ENCODE data around the gene TCF12. TPM values are rescaled to one million over a fixed set of nuclear protein-coding genes. Genes with fewer than 3 reads are reported as not detected.

The TCF12 gene
- total and polyA plus RNA-seq, 7 experiments from 2014 or later, result 51.3 to 99.4 (median 79.9) TPM

GRCh38 chr15:56943403-56943802 lies 25.0 kb downstream of the TCF12 start:
- intact Hi-C loops (cut with micrococcal nuclease), result loop anchor here in 1 of 2 donors (2.0 kb wide), 1 partner anchor 19 kb away; no protein-coding TSS in a partner anchor
- no peaks in the 10 kb centered on the region for H3K27me3 Mint-ChIP-seq
- H3K4me3 Mint-ChIP-seq, result no peak overlapping the region
- no peak for ATAC-seq
- no peaks in the 10 kb centered on the region for H3K27me3 ChIP-seq (ENCODE audit: control insufficient read depth in 2 of 2, insufficient read depth in 2 of 2, low read length in 2 of 2)
- peaks cover under 1 to 59% (median 57%) of the 10 kb centered on the region in 7 donors for H3K4me1 Mint-ChIP-seq
- no peak overlapping the region for H3K4me3 ChIP-seq (ENCODE audit: low read length)
- no peak overlapping the region for H3K27ac Mint-ChIP-seq
- H3K36me3 Mint-ChIP-seq, result peaks cover 9 to 40% (median 35%) of the 10 kb centered on the region in 5 donors
- POLR2A ChIA-PET, result no interaction called here
- CTCF ChIA-PET, result no interaction called here
- no peak for DNase-seq
- peaks cover 0 to 4% (median 0%) of the 10 kb centered on the region in 3 experiments for H3K9me3 ChIP-seq (ENCODE audit: control insufficient read depth in 2 of 3, low read length in 3 of 3)
- no peak overlapping the region for H3K27ac ChIP-seq (ENCODE audit: low read depth, low read length)
- peaks cover 0 to 4% of the 10 kb centered on the region in 2 donors for H3K4me1 ChIP-seq (ENCODE audit: control insufficient read depth in 2 of 2, insufficient read depth in 2 of 2, low read length in 2 of 2)
- H3K36me3 ChIP-seq (ENCODE audit: control insufficient read depth in 2 of 3, insufficient read depth in 3 of 3, low read length in 3 of 3), result no peaks in the 10 kb centered on the region
- H3K9me3 Mint-ChIP-seq, result peaks cover 0 to 31% (median 8%) of the 10 kb centered on the region in 11 donors

- Mint-ChIP-seq H3K9me3 (peaks cover 0 to 31% (median 8%) of the 10 kb centered on the region in 11 donors), H3K27me3 (no peaks in the 10 kb centered on the region), H3K4me3 (no peak overlapping the region), H3K36me3 (peaks cover 9 to 38% (median 33%) of the 10 kb centered on the region in 5 donors), H3K27ac (no peak overlapping the region), H3K4me1 (peaks cover 1 to 55% (median 53%) of the 10 kb centered on the region in 7 donors)
- ChIA-PET POLR2A (no interaction called here), CTCF (no interaction called here)
- intact Hi-C loops (cut with micrococcal nuclease), result no loop called here
- ATAC-seq (no peak), DNase-seq (no peak)
- H3K4me1 ChIP-seq (ENCODE audit: control insufficient read depth in 2 of 2, insufficient read depth in 2 of 2, low read length in 2 of 2), result peaks cover 0 to 4% of the 10 kb centered on the region in 2 donors
- no peaks in the 10 kb centered on the region for H3K27me3 ChIP-seq (ENCODE audit: control insufficient read depth in 2 of 2, insufficient read depth in 2 of 2, low read length in 2 of 2)
- H3K9me3 ChIP-seq (ENCODE audit: control insufficient read depth in 2 of 3, low read length in 3 of 3), result peaks cover 0 to 4% (median 0%) of the 10 kb centered on the region in 3 experiments
- no peaks in the 10 kb centered on the region for H3K36me3 ChIP-seq (ENCODE audit: control insufficient read depth in 2 of 3, insufficient read depth in 3 of 3, low read length in 3 of 3)
- H3K27ac ChIP-seq (ENCODE audit: low read depth, low read length), result no peak overlapping the region
- H3K4me3 ChIP-seq (ENCODE audit: low read length), result no peak overlapping the region
Observed at GRCh38 chr15:56944485-56944884, 26.0 kb downstream of the TCF12 start.

DNA sequence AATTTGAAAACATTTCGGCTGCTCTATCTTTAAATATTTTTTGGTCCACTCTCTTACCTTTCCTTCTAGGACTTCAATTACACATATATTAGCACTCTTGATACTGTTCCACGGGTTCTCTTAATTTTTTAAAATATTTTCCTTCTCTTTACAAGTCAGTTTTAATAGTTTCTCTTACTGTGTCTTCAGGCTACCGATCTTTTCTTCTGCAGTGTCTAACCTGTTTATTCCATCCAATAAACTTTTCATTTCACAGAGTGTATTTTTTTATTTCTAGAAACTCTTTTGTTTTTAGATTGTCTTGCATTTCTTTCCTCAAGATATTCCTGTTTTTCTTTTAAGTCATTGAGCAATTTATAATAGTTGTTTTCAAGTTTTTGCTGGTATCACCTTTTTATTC lies 27.7 kb downstream of the TCF12 start:
- H3K36me3 ChIP-seq (ENCODE audit: control insufficient read depth in 2 of 3, insufficient read depth in 3 of 3, low read length in 3 of 3), result no peaks in the 10 kb centered on the region
- ChIA-PET CTCF (no interaction called here), POLR2A (no interaction called here)
- H3K27me3 ChIP-seq (ENCODE audit: control insufficient read depth in 2 of 2, insufficient read depth in 2 of 2, low read length in 2 of 2), result no peaks in the 10 kb centered on the region
- Mint-ChIP-seq H3K36me3 (peaks cover 9 to 41% (median 37%) of the 10 kb centered on the region in 5 donors), H3K27me3 (no peaks in the 10 kb centered on the region), H3K9me3 (peaks cover 0 to 31% (median 8%) of the 10 kb centered on the region in 11 donors), H3K4me3 (no peak overlapping the region), H3K27ac (peak overlapping the region in 1 of 9 donors; percentile 24), H3K4me1 (peaks cover 3 to 57% (median 51%) of the 10 kb centered on the region in 7 donors)
- H3K4me3 ChIP-seq (ENCODE audit: low read length), result no peak overlapping the region
- no peak overlapping the region for H3K27ac ChIP-seq (ENCODE audit: low read depth, low read length)
- intact Hi-C loops (cut with micrococcal nuclease), result no loop called here
- DNase-seq (no peak), ATAC-seq (no peak)
- no peaks in the 10 kb centered on the region for H3K4me1 ChIP-seq (ENCODE audit: control insufficient read depth in 2 of 2, insufficient read depth in 2 of 2, low read length in 2 of 2)
- peaks cover 0 to 4% (median 0%) of the 10 kb centered on the region in 3 experiments for H3K9me3 ChIP-seq (ENCODE audit: control insufficient read depth in 2 of 3, low read length in 3 of 3)

GRCh38 chr15:56948000-56948763 lies 29.7 kb downstream of the TCF12 start:
- ATAC-seq (no peak), DNase-seq (no peak)
- peaks cover 0 to 31% (median 8%) of the 10 kb centered on the region in 11 donors for H3K9me3 Mint-ChIP-seq
- no peaks in the 10 kb centered on the region for H3K4me1 ChIP-seq (ENCODE audit: control insufficient read depth in 2 of 2, insufficient read depth in 2 of 2, low read length in 2 of 2)
- H3K4me3 Mint-ChIP-seq, result peak overlapping the region in 2 of 10 donors; percentile 19 to 30
- no peak overlapping the region for H3K27ac ChIP-seq (ENCODE audit: low read depth, low read length)
- peaks cover 9 to 41% (median 38%) of the 10 kb centered on the region in 5 donors for H3K36me3 Mint-ChIP-seq
- peaks cover 3 to 54% (median 40%) of the 10 kb centered on the region in 7 donors for H3K4me1 Mint-ChIP-seq
- intact Hi-C loops (cut with micrococcal nuclease), result no loop called here
- ChIA-PET POLR2A (no interaction called here), CTCF (interaction anchor here (0.7 kb wide), 1 partner anchor 14 kb away, joined by 5 read pairs; no protein-coding TSS in a partner anchor)
- no peak overlapping the region for H3K4me3 ChIP-seq (ENCODE audit: low read length)
- no peaks in the 10 kb centered on the region for H3K36me3 ChIP-seq (ENCODE audit: control insufficient read depth in 2 of 3, insufficient read depth in 3 of 3, low read length in 3 of 3)
- no peaks in the 10 kb centered on the region for H3K27me3 Mint-ChIP-seq
- H3K9me3 ChIP-seq (ENCODE audit: control insufficient read depth in 2 of 3, low read length in 3 of 3), result peaks cover 0 to 4% (median 0%) of the 10 kb centered on the region in 3 experiments
- peak overlapping the region in 4 of 9 donors; percentile 63 to 85 (median 74) for H3K27ac Mint-ChIP-seq
- H3K27me3 ChIP-seq (ENCODE audit: control insufficient read depth in 2 of 2, insufficient read depth in 2 of 2, low read length in 2 of 2), result no peaks in the 10 kb centered on the region

- H3K27ac ChIP-seq (ENCODE audit: low read depth, low read length), result no peak overlapping the region
- CTCF ChIA-PET, result no interaction called here
- no peaks in the 10 kb centered on the region for H3K36me3 ChIP-seq (ENCODE audit: control insufficient read depth in 2 of 3, insufficient read depth in 3 of 3, low read length in 3 of 3)
- POLR2A ChIA-PET, result no interaction called here
- H3K9me3 Mint-ChIP-seq, result peaks cover 0 to 31% (median 8%) of the 10 kb centered on the region in 11 donors
- H3K36me3 Mint-ChIP-seq, result peaks cover 9 to 43% (median 40%) of the 10 kb centered on the region in 5 donors
- H3K27me3 Mint-ChIP-seq, result no peaks in the 10 kb centered on the region
- peaks cover 3 to 57% (median 41%) of the 10 kb centered on the region in 7 donors for H3K4me1 Mint-ChIP-seq
- DNase-seq (no peak), ATAC-seq (no peak)
- peak overlapping the region in 2 of 9 donors; percentile 63 to 72 for H3K27ac Mint-ChIP-seq
- intact Hi-C loops (cut with micrococcal nuclease), result no loop called here
- H3K9me3 ChIP-seq (ENCODE audit: control insufficient read depth in 2 of 3, low read length in 3 of 3), result peaks cover 0 to 4% (median 0%) of the 10 kb centered on the region in 3 experiments
- H3K27me3 ChIP-seq (ENCODE audit: control insufficient read depth in 2 of 2, insufficient read depth in 2 of 2, low read length in 2 of 2), result no peaks in the 10 kb centered on the region
- peak overlapping the region in 2 of 10 donors; percentile 19 to 30 for H3K4me3 Mint-ChIP-seq
- no peaks in the 10 kb centered on the region for H3K4me1 ChIP-seq (ENCODE audit: control insufficient read depth in 2 of 2, insufficient read depth in 2 of 2, low read length in 2 of 2)
- H3K4me3 ChIP-seq (ENCODE audit: low read length), result no peak overlapping the region
Observed at GRCh38 chr15:56948764-56949101, 30.3 kb downstream of the TCF12 start.

DNA sequence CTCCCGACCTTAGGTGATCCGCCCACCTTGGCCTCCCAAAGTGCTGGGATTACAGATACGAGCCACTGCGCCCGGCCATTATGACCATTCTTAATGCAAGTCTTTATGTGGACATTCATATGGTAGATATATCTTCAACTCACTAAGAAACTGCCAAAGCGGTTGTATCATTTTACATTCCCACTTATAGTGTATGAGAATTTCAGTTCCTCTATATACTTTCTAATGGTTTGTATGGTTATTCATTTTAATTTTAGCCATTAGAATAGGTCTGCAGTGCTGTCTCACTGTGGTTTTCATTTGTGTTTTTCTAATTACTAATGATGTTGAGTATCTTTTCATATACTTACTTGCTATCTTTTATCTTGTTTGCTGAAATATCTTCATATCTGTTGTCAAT lies 32.5 kb downstream of the TCF12 start:
- DNase-seq, result no peak

More for the DNA sequence above, 32.5 kb downstream of the TCF12 start:
- Mint-ChIP-seq H3K4me1 (peaks cover 3 to 62% (median 43%) of the 10 kb centered on the region in 7 donors), H3K36me3 (peaks cover 17 to 44% (median 36%) of the 10 kb centered on the region in 5 donors), H3K27ac (no peak overlapping the region), H3K4me3 (no peak overlapping the region), H3K27me3 (no peaks in the 10 kb centered on the region), H3K9me3 (peaks cover 0 to 33% (median 15%) of the 10 kb centered on the region in 11 donors)
- no peak overlapping the region for H3K4me3 ChIP-seq (ENCODE audit: low read length)
- no peaks in the 10 kb centered on the region for H3K4me1 ChIP-seq (ENCODE audit: control insufficient read depth in 2 of 2, insufficient read depth in 2 of 2, low read length in 2 of 2)
- H3K36me3 ChIP-seq (ENCODE audit: control insufficient read depth in 2 of 3, insufficient read depth in 3 of 3, low read length in 3 of 3), result no peaks in the 10 kb centered on the region
- ATAC-seq, result no peak
- intact Hi-C loops (cut with micrococcal nuclease), result no loop called here
- ChIA-PET POLR2A (no interaction called here), CTCF (no interaction called here)
- no peaks in the 10 kb centered on the region for H3K9me3 ChIP-seq (ENCODE audit: control insufficient read depth in 2 of 3, low read length in 3 of 3)
- no peak overlapping the region for H3K27ac ChIP-seq (ENCODE audit: low read depth, low read length)
- no peaks in the 10 kb centered on the region for H3K27me3 ChIP-seq (ENCODE audit: control insufficient read depth in 2 of 2, insufficient read depth in 2 of 2, low read length in 2 of 2)
